Cortex of kidney (tissue), 1 donor: ENCODE results near the gene ACSL5.

Source experiments
- DNase-seq: peaks from one replicate; lab custom pipeline; 2025; lab: John Stamatoyannopoulos, UW

ACSL5 gene

GRCh38 chr10:112373912-112374338 is at the start of gene ACSL5:
ACSL5 (plus strand) TSS chr10:112374116; CDS start chr10:112394947, 20,831 bp downstream.
- no peak for DNase-seq

GRCh38 chr10:112327678-112328077 is 46.2 kb upstream of the ACSL5 start:
- DNase-seq, result no peak

GRCh38 chr10:112330162-112330561 is 43.8 kb upstream of the ACSL5 start:
- DNase-seq, result no peak

- no peak for DNase-seq
These were observed 43.2 kb upstream of the ACSL5 start for GRCh38 chr10:112330607-112331160.

- no peak for DNase-seq
These were observed 41.9 kb upstream of the ACSL5 start for GRCh38 chr10:112332022-112332421.

DNA sequence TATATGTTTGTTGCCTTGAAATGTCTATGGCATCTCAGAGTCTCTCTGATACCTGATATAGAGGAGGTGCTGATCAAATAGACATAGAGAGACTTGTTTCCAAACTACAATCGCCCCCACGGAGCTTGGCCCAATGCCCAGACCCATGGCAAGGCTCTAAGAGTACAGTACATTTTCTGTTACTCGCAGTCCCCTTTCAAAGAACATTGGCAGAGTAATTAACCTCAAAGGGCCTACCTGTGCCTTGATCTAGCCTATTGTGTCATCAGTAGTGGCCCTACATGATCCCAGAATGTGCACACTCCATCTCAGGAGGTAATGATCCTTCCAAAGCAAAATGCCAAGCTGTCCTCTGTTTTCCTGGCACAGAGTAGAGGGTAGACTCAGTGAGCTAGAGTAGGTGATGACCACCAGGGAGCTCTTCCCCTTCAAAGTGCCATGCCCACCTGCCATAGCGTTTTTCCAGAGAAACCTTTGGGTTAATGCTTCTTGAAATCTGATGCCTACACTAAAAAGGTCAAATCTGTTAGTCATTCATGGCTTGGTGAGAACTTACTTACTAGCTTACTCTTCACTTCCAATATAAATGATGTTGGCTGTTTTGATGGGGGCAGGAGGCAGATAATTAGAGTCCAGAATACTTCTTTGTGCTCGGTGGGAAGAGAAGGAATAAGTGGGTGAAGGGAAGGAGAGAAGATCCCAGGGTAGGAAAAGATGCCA is 41.2 kb upstream of the ACSL5 start:
- no peak for DNase-seq

DNA sequence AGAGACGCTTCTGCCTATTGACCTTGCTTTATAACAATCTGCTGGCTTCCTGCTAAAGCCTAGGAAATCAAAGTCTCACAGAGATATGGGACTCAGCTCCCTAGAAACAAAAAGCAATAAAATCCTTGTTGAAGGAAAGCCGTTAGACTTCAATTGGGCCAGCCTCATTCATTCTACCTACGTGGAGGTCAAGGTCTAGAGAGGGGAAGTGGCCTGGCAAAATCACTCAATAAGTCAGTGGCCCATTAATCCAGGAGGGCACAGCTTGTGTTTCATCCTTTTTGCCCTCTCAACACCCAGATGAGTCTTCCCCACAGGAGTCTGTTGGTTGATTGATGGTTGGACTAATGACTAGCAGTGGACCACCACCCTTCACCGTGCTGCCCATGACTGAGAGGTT is 40.5 kb upstream of the ACSL5 start:
- DNase-seq, result no peak

- no peak for DNase-seq
These were observed 38.6 kb upstream of the ACSL5 start for GRCh38 chr10:112335111-112335867.

DNA sequence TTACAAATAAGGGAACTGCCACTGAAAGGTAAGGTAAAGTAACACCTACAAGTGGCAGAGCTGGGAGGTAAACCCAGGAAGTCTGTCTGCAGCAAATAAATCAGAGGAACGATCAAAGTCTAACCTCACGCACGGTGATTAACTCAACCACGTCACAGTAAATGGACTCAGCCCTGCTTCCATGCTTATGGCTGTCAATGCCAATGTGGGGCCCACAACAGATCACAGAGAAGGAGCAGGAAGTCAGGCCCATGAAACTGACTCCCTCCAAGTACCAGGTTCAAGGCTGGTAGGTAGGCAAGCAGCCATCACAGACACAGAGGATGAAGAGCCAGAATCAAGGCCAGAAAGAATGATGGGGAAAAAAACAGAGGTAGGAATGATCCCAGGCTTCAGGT is 38.0 kb upstream of the ACSL5 start:
- no peak for DNase-seq

GRCh38 chr10:112336556-112337201 is 37.2 kb upstream of the ACSL5 start:
- no peak for DNase-seq

DNA sequence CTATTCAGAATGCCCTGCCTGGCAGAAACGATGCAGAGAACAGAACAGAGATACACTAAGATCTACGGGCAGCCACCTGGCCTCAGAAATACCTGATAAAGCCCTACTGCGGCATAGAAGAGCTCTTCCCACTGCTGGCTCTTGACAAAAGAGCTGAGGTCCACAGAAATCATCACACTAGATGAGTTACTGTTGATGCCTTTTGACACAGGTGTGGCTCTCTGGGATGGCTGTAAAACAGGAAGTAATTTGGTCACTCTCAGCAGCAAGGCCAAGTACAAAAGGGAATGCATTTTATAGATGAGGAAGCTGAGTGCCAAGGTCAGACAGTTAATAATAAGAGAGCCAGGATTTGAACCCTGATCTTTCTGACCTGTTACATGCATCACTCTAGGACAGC is 35.0 kb upstream of the ACSL5 start:
- DNase-seq, result no peak

DNA sequence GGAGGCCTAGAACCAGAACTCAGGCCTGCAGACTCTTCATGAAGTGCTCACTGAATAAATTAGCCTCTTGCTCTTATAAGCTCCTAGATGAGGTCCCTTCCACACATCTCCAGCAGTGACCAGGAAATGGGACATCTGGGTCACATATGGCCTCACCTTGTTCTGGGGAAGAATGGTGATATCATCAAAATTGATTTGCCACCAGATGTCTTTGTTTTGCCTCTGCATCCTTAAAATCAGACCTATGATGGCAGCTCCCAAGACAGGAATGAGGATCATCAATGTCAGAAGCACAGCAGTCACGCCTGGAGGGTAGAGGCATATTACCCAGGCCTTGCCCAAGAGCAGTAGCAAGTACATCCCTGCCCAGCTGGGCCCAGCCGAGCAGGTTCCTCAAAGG is 33.3 kb upstream of the ACSL5 start:
- DNase-seq, result no peak

GRCh38 chr10:112343056-112343806 is 30.7 kb upstream of the ACSL5 start:
- DNase-seq, result no peak

DNA sequence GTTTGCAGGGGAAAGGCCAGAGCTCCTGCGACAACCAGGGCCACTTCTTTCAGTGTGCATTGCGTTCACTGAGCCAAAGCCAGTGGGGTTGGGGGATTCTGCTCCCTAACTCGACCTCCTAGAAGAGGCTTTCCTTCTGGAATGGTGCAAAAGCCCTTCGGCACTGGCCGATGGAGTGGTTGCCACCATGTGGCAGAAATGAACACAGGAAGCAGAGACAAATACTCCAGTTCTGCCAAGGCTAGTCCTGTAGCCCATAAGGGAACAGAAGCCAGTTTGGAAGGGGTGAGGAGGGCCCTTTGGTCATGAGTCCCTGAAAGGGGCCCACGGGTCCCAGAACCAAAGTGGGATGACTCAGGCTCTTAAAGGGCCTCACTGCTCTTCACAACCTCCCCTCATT is 29.7 kb upstream of the ACSL5 start:
- DNase-seq, result no peak

GRCh38 chr10:112345202-112345601 is 28.7 kb upstream of the ACSL5 start:
- DNase-seq, result no peak

- no peak for DNase-seq
These were observed 28.2 kb upstream of the ACSL5 start for GRCh38 chr10:112345743-112346142.

DNA sequence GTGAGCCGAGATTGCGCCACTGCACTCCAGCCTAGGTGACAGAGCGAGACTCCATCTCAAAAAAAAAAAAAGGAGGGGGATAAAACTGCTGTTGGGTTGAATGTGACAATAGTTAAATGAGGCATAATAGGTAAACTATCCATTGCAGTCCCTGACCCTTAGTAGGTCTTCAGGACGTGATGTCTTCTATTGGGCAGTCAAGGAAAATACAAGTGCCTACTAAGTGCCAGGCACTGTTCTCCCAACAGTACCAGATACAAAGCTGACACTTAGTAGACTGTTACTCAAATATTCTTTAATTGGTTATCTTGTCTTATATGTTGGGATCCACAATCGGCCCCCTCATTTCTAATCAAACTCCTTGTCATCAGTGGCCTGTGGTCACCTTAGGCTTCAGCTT is 27.1 kb upstream of the ACSL5 start:
- no peak for DNase-seq

DNA sequence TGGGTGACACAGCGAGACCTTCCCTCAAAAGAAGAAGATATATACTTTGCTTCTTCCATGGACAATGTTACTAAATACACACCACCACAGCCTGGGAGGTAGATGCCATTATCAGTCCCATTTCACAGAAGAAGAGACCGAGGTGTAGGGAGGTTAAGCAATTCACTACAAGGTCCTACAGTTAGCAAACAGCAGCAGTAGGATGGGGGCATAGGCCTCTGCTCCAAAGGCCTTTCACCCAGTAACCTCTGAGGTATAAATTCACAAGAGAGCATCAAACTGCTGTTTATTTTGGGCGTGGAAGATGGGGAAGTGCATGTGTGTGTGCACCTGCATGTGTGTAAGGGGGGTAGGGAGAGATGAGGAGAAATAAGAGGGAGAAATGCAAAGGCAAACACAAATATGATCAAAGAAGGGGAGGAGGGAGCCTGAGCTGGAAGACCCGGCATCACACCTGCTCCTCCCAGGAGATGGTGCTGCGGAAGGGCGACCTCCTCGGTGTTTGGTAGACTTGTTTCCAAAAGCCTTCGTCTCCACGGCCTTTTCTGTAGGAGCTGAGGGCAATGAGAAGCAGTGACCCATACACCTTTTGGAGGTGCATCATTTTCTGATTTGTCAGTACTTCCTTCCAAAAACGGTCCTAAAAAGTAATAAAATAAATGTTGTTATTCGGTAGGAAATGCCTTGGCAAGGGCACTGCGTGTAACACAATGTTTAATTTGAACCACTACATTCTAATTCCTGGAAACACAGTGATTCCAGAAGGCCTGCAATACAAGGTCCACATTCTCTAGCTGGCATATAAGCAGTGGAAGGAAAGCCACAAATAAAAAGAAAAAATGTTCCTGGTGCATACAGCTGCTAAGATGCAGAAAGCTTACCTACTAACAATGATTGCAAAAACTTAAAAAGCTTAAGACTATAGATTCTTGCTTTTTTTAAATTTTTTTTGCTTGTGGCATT is 25.9 kb upstream of the ACSL5 start:
- DNase-seq, result no peak

DNA sequence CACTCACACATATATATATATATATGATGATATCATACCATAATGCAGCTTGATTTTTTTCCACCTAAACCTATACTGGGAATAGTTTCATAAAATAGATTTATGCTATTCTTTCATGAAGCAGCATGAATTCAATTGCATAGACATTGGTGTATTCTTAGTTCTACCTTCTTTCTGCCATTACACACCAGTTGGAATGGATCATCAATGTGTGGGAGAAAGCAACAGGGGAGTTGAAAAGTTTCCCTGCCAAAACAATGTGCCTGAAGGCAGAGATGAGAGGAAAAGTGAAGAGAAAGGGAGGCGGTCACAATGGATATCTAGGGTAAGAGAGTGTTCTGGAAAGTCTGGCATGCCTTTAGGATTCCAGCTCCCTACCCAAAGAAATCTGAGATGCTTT is 25.2 kb upstream of the ACSL5 start:
- no peak for DNase-seq

DNA sequence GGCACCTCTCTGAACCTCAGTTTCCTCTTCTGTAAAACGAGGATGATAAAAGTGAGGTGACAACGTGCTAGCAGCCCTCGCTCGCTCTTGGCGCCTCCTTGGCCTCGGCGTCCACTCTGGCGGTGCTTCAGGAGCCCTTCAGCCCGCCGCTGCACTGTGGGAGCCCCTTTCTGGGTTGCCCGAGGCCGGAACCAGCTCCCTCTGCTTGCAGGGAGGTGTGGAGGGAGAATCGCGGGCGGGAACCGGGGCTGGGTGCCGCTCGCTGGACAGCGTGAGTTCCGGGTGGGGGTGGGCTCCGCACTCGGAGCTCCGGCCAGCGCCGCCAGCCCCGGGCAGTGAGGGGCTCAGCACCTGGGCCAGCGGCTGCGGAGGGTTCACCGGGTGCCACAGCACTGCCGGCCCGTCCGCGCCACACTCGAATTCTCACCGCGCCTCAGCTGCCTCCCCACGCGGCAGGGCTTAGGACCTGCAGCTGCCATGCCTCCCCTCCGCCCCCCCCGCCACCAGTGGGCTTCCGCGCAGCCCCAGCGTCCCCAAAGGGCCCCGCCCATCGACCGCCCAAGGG is 24.3 kb upstream of the ACSL5 start:
- DNase-seq, result no peak
